ENCODE data around the gene KCND2.

- TF ChIP-seq, protein P1, sequence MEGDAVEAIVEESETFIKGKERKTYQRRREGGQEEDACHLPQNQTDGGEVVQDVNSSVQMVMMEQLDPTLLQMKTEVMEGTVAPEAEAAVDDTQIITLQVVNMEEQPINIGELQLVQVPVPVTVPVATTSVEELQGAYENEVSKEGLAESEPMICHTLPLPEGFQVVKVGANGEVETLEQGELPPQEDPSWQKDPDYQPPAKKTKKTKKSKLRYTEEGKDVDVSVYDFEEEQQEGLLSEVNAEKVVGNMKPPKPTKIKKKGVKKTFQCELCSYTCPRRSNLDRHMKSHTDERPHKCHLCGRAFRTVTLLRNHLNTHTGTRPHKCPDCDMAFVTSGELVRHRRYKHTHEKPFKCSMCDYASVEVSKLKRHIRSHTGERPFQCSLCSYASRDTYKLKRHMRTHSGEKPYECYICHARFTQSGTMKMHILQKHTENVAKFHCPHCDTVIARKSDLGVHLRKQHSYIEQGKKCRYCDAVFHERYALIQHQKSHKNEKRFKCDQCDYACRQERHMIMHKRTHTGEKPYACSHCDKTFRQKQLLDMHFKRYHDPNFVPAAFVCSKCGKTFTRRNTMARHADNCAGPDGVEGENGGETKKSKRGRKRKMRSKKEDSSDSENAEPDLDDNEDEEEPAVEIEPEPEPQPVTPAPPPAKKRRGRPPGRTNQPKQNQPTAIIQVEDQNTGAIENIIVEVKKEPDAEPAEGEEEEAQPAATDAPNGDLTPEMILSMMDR (IDR thresholded peaks at IDR 0.05): no peak
- TF ChIP-seq POLR2A (IDR thresholded peaks at IDR 0.05): no peak
Measured at GRCh38 chr7:120456699-120457098, 183.7 kb downstream of the KCND2 start.

Measured in tibial nerve (tissue), 3 donors.